ENCODE results near the gene CHRFAM7A.
"Not testable (repeated sequence)": the region's sequence is repeated elsewhere in the genome, so short reads cannot be mapped to it uniquely, and the experiment has no call there.

DNA sequence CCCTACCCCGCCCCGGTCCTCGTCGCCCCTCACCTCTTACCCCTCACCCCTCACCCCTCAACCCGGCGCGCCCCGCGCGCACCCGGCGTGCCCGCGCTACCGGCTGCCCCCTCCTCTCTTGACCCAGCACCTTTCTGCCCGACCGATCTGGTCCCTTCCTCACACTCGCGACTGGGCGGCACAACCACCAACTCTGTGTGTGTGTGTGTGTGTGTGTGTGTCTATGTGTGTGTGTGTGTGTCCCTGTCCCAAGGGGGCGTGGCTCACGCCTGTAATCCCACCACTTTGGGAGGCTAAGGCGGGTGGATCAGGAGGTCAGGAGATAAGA, 288 bp upstream of the CHRFAM7A start:
- TF ChIP-seq HNF4A (conservative IDR thresholded peaks at IDR 0.05); GABPA (IDR thresholded peaks at IDR 0.05 in 1 of 2, conservative IDR thresholded peaks at IDR 0.05 in 1 of 2); SP1 (IDR thresholded peaks at IDR 0.05): not testable (repeated sequence)
- TF ChIP-seq, protein P1, sequence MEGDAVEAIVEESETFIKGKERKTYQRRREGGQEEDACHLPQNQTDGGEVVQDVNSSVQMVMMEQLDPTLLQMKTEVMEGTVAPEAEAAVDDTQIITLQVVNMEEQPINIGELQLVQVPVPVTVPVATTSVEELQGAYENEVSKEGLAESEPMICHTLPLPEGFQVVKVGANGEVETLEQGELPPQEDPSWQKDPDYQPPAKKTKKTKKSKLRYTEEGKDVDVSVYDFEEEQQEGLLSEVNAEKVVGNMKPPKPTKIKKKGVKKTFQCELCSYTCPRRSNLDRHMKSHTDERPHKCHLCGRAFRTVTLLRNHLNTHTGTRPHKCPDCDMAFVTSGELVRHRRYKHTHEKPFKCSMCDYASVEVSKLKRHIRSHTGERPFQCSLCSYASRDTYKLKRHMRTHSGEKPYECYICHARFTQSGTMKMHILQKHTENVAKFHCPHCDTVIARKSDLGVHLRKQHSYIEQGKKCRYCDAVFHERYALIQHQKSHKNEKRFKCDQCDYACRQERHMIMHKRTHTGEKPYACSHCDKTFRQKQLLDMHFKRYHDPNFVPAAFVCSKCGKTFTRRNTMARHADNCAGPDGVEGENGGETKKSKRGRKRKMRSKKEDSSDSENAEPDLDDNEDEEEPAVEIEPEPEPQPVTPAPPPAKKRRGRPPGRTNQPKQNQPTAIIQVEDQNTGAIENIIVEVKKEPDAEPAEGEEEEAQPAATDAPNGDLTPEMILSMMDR (IDR thresholded peaks at IDR 0.05; ENCODE audit: low read depth, low read length, missing input control): not testable (repeated sequence)

Data from liver (tissue), 3 donors.